ENCODE measurements around the gene SF1. TPM values are rescaled to one million over a fixed set of nuclear protein-coding genes. Genes with fewer than 3 reads are reported as not detected.

Gene SF1
- total RNA-seq, 1 donor from 2014 or later, result 154 TPM

GRCh38 chr11:64760759-64761420 is 17.5 kb downstream of the SF1 start:
- DNase-seq, result no peak

GRCh38 chr11:64759722-64760719 is 18.3 kb downstream of the SF1 start, which contains the start of gene PYGM:
PYGM (minus strand) TSS chr11:64759974; CDS start chr11:64759898, 76 bp downstream.
- peak; percentile 59 for DNase-seq

- no peak for DNase-seq
These were observed 19.1 kb downstream of the SF1 start for GRCh38 chr11:64759131-64759721.

- no peak for DNase-seq
These were observed 19.8 kb downstream of the SF1 start for GRCh38 chr11:64758330-64759079.

GRCh38 chr11:64757549-64758329 is 20.6 kb downstream of the SF1 start:
- no peak for DNase-seq

GRCh38 chr11:64755681-64756361 is 22.5 kb downstream of the SF1 start:
- DNase-seq, result no peak

GRCh38 chr11:64754919-64755662 is 23.3 kb downstream of the SF1 start:
- no peak for DNase-seq

GRCh38 chr11:64754124-64754918 is 24.0 kb downstream of the SF1 start:
- no peak for DNase-seq

- DNase-seq, result no peak
These were observed 24.8 kb downstream of the SF1 start for GRCh38 chr11:64753380-64754123.

GRCh38 chr11:64753019-64753379 is 25.3 kb downstream of the SF1 start:
- DNase-seq, result no peak

- DNase-seq, result no peak
These were observed 26.0 kb downstream of the SF1 start for GRCh38 chr11:64752175-64752970.

GRCh38 chr11:64751580-64751979 is 26.8 kb downstream of the SF1 start:
- DNase-seq, result no peak

GRCh38 chr11:64751136-64751535 is 27.2 kb downstream of the SF1 start:
- no peak for DNase-seq

- no peak for DNase-seq
These were observed 27.8 kb downstream of the SF1 start for GRCh38 chr11:64750361-64751054.

GRCh38 chr11:64747961-64748665 is 30.2 kb downstream of the SF1 start:
- DNase-seq, result peak; percentile 39

- no peak for DNase-seq
These were observed 31.9 kb downstream of the SF1 start for GRCh38 chr11:64746486-64746885.

All from skin of body (tissue), 2 donors.